ENCODE data around the gene ADAM10. TPM values are rescaled to one million over a fixed set of nuclear protein-coding genes. Genes with fewer than 3 reads are reported as not detected.

The ADAM10 gene
- polyA plus RNA-seq, 3 donors = 66.0 to 269 (median 149) TPM

GRCh38 chr15:58559904-58560588 lies 189.5 kb downstream of the ADAM10 start:
- Mint-ChIP-seq H3K36me3 (no peaks in the 10 kb centered on the region), H3K27ac (no peak overlapping the region), H3K4me1 (peaks cover 2% of the 10 kb centered on the region), H3K9me3 (peaks cover 0 to 2% (median 0%) of the 10 kb centered on the region in 7 donors), H3K27me3 (ENCODE audit: low read depth in 3 of 3) (peaks cover 0 to 4% (median 1%) of the 10 kb centered on the region in 3 donors), H3K4me3 (no peak overlapping the region)
- intact Hi-C loops (cut with micrococcal nuclease) = no loop called here
- no peak overlapping the region for H2AFZ ChIP-seq (ENCODE audit: insufficient read depth, low read depth, low read length, poor library complexity, severe bottlenecking)
- H3K79me2 ChIP-seq (ENCODE audit: insufficient read depth, low read length) = no peaks in the 10 kb centered on the region
- WGBS (ENCODE audit: insufficient coverage) = no CpG with 5 or more reads among the region's 6 CpGs
- TF ChIP-seq CTCF (IDR thresholded peaks at IDR 0.05) = no peak
- no peak overlapping the region for H3K4me3 ChIP-seq (replicated peaks in 1 of 3; ENCODE audit: low read depth in 2 of 3, low read length in 3 of 3)
- H3K27ac ChIP-seq (ENCODE audit: low read depth in 1 of 2, low read length in 2 of 2) = no peak overlapping the region
- H3K36me3 ChIP-seq (replicated peaks in 1 of 2; ENCODE audit: control insufficient read depth in 1 of 2, insufficient read depth in 2 of 2, low read length in 2 of 2) = no peaks in the 10 kb centered on the region
- H3K27me3 ChIP-seq (ENCODE audit: control insufficient read depth in 2 of 2, insufficient read depth in 2 of 2, low read length in 2 of 2) = no peaks in the 10 kb centered on the region
- no peaks in the 10 kb centered on the region for H4K20me1 ChIP-seq (ENCODE audit: insufficient read depth, low read length)
- H3K9me3 ChIP-seq (replicated peaks in 1 of 2; ENCODE audit: control insufficient read depth in 1 of 2, insufficient read depth in 1 of 2, low read length in 2 of 2) = no peaks in the 10 kb centered on the region
- no peak overlapping the region for H3K9ac ChIP-seq (ENCODE audit: insufficient read depth, low read length, poor library complexity, severe bottlenecking)
- no peak overlapping the region for H3K4me2 ChIP-seq (replicated peaks; ENCODE audit: extremely low read depth, low read length, poor library complexity, severe bottlenecking)
- DNase-seq = no peak
- peaks cover under 1 to 18% of the 10 kb centered on the region in 2 donors for H3K4me1 ChIP-seq (ENCODE audit: control insufficient read depth in 1 of 2, insufficient read depth in 2 of 2, low read length in 2 of 2)

- H3K27me3 Mint-ChIP-seq (ENCODE audit: low read depth in 3 of 3) = peaks cover 0 to 4% (median 2%) of the 10 kb centered on the region in 3 donors
- H3K9me3 Mint-ChIP-seq = peaks cover 0 to 2% (median 0%) of the 10 kb centered on the region in 7 donors
- H3K27me3 ChIP-seq (ENCODE audit: control insufficient read depth in 2 of 2, insufficient read depth in 2 of 2, low read length in 2 of 2) = no peaks in the 10 kb centered on the region
- intact Hi-C loops (cut with micrococcal nuclease) = no loop called here
- WGBS (ENCODE audit: insufficient coverage) = no CpG with 5 or more reads among the region's 1 CpG
- no peak overlapping the region for H3K4me3 ChIP-seq (replicated peaks in 1 of 3; ENCODE audit: low read depth in 2 of 3, low read length in 3 of 3)
- H3K4me3 Mint-ChIP-seq = no peak overlapping the region
- no peaks in the 10 kb centered on the region for H3K9me3 ChIP-seq (replicated peaks in 1 of 2; ENCODE audit: control insufficient read depth in 1 of 2, insufficient read depth in 1 of 2, low read length in 2 of 2)
- no peak for DNase-seq
- no peak for TF ChIP-seq CTCF (IDR thresholded peaks at IDR 0.05)
- no peak overlapping the region for H3K9ac ChIP-seq (ENCODE audit: insufficient read depth, low read length, poor library complexity, severe bottlenecking)
- H3K4me2 ChIP-seq (replicated peaks; ENCODE audit: extremely low read depth, low read length, poor library complexity, severe bottlenecking) = no peak overlapping the region
- no peak overlapping the region for H3K27ac ChIP-seq (ENCODE audit: low read depth in 1 of 2, low read length in 2 of 2)
- peaks cover 4% of the 10 kb centered on the region for H3K4me1 Mint-ChIP-seq
- H3K4me1 ChIP-seq (ENCODE audit: control insufficient read depth in 1 of 2, insufficient read depth in 2 of 2, low read length in 2 of 2) = peaks cover 5 to 24% of the 10 kb centered on the region in 2 donors
- no peaks in the 10 kb centered on the region for H3K36me3 Mint-ChIP-seq
- no peaks in the 10 kb centered on the region for H3K79me2 ChIP-seq (ENCODE audit: insufficient read depth, low read length)
- H2AFZ ChIP-seq (ENCODE audit: insufficient read depth, low read depth, low read length, poor library complexity, severe bottlenecking) = no peak overlapping the region
- no peaks in the 10 kb centered on the region for H3K36me3 ChIP-seq (replicated peaks in 1 of 2; ENCODE audit: control insufficient read depth in 1 of 2, insufficient read depth in 2 of 2, low read length in 2 of 2)
- peak overlapping the region in 1 of 7 donors; percentile 32 for H3K27ac Mint-ChIP-seq
- no peaks in the 10 kb centered on the region for H4K20me1 ChIP-seq (ENCODE audit: insufficient read depth, low read length)
Measured at GRCh38 chr15:58558777-58559176, 190.7 kb downstream of the ADAM10 start.
